Measurements from ENCODE around the gene PRKN. TPM values are rescaled to one million over a fixed set of nuclear protein-coding genes. Genes with fewer than 3 reads are reported as not detected.

PRKN gene
- total RNA-seq, 4 donors from 2014 or later: 9.6 to 17.0 (median 11.6) TPM

DNA sequence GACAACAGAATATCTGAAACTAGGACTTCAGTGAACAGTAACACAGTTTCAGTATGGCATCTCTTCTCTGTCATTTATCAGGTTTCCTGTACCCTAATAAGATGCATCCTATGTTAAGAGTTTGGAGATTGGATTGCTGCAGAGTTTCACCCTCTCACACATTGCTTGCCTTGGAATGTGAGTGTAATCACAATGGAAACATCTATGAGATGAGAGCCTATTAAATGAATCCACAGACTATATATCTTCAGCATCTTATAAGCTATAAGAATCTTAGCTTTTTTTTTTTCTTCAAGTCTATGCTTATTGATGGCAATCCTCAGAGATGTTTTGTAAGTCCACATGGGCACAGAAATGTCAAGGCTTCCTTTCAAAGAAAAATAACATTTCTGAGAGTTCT is 292.5 kb downstream of the PRKN start:
- TF ChIP-seq, protein P1, sequence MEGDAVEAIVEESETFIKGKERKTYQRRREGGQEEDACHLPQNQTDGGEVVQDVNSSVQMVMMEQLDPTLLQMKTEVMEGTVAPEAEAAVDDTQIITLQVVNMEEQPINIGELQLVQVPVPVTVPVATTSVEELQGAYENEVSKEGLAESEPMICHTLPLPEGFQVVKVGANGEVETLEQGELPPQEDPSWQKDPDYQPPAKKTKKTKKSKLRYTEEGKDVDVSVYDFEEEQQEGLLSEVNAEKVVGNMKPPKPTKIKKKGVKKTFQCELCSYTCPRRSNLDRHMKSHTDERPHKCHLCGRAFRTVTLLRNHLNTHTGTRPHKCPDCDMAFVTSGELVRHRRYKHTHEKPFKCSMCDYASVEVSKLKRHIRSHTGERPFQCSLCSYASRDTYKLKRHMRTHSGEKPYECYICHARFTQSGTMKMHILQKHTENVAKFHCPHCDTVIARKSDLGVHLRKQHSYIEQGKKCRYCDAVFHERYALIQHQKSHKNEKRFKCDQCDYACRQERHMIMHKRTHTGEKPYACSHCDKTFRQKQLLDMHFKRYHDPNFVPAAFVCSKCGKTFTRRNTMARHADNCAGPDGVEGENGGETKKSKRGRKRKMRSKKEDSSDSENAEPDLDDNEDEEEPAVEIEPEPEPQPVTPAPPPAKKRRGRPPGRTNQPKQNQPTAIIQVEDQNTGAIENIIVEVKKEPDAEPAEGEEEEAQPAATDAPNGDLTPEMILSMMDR (IDR thresholded peaks at IDR 0.05; ENCODE audit: low read depth): no peak

DNA sequence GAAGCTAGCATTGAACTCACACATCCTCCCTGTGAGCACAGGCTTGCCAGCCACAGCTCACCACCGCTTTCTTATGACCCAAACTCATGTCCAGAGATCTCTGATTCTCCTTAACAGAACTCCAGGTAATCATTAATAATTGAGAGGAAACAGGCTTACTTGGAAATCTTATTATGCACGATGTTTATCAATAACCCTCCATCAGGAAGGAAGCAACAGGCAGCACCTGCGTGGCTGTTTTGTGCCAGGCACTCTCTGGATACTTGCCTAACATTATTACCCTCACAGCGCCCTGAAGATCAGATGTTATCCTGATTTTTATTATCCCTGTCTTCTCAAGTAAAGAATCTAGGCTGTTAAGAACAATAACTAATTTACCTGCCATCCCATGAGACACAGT is 306.6 kb downstream of the PRKN start:
- TF ChIP-seq, protein P1 (IDR thresholded peaks at IDR 0.05; ENCODE audit: low read depth): no peak

DNA sequence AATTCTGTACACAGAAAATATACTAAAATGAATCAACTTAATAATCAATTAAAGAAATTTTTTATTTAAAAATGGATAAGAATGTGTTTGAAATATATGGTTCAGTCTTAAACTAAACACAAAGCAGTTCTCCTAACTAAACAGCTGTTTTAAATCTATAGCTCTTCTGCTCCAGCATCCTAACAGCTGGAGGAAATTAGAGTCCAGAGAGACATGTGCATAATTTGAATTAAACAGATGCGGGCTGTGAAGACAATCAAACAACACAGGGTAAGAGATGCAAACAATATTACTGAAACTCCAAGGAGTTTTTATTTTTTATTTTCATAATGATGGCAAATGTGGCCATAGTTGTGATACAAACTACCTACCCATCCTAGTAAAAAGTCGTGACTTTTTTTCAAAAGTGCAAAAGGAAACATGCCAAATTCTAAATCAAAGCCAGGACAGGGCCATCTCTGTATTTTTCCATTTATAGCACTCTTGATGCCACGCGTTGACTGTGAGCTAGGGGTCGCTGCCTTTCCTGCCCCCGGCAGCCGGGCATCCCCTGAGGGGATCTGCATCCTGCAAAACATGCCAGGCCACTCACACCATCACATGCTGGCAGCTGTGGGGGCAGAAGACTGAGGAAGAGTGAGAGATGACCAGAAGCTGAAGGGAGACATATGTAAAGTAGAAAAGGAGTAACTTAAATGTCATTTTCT is 310.6 kb downstream of the PRKN start:
- TF ChIP-seq, protein P1 (IDR thresholded peaks at IDR 0.05; ENCODE audit: low read depth): no peak

DNA sequence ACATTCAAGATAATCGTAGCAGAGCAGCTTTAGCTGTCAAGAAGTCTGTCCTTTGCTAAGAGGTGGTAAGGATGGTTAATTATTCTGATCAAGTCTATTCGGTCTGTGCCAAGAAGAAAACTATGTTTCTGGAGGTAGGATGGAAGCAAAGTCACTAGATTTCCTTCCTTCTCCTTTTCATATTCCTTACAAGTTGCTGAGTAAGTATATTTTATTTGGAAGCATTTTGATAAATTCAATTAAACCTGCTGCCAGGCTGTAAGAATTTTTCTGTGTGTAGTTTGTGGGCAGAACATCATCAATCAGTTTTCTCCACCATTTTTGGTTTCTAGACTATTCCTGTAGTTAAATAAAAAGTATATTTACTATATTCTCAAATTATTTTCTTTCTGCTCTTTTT is 311.3 kb downstream of the PRKN start:
- TF ChIP-seq, protein P1 (IDR thresholded peaks at IDR 0.05; ENCODE audit: low read depth): no peak

DNA sequence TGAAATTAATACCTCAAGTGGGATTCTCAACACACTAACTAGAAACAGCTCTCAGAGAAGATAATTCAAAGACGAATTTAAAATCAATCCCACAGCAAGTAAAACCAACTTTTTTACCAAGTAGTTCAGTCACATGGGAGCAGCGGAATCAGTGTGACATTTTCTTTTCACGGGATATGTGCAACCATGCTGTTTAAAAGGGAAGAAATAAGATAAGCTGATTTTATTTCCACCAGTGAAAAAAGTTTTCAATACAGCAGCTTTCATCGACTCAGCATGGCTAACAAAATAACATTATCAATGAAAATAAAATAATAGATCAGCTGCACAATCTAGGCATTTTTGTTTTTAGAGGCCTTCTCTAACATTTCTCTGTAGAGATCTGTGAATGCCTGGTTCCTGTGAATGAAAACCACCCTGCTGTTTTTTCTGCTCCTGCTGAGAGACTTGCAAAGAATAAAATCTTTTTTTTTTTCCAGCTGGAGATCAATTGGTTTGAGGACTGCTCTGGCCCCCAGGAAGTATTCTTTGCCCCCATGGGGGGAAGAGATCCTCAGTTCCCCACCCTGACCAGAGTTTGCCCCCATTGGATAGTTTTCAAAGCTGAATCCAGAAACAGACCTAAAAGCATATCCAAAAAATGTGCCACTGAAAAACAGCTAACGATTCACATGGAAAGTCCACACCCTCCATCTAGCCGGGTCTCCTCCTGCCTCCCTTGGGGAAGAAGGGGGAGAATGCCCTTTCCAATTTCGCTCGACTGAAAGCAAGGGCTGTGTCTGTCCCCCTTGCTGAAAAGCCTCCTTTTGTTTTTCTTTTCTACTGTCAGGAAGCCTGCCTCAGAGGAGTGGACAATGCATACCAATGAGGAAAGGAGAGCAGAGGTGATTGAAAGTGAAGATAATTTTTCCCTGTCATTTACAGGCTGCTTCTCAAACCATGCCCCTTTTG is 317.6 kb downstream of the PRKN start:
- TF ChIP-seq, protein P1 (IDR thresholded peaks at IDR 0.05; ENCODE audit: low read depth): no peak

DNA sequence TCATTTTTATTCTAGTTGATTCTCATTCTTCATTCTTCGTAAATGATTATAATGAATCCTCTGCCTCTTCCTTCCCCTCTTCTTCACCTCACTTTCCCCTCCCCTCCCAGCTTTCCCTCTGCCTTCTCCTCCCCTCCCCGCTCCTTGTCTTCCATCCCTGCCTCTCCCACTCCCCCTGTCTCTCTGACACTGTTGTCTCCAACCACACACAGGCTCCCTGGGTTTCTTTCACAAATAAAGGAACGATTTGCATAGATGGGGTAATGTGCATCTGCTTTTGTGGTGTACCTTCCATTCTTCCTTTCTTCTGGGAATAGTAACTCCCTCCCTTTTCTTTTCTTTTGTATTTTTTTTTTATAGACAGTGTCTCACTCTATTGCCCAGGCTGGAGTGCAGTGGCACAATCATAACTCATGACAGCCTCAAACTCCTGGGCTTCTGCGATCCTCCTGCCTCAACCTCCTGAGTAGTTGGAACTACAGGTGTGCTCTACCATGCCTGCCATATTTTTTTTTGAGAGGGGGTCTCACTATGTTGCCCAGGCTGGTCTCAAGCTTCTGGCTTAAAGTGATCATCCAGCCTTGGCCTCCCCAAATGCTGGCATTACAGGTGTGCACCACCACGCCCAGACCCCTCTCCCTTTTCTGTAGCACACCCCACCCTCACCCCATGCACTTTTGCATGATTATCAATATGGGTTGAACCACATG is 318.6 kb downstream of the PRKN start:
- TF ChIP-seq, protein P1 (IDR thresholded peaks at IDR 0.05; ENCODE audit: low read depth): no peak
